IMR-90 (cell line): ENCODE measurements around the gene OR10A3. TPM values are rescaled to one million over a fixed set of nuclear protein-coding genes. Genes with fewer than 3 reads are reported as not detected.

Experiments
- ATAC-seq: fragments of 200-7000 bp; cut with Tn5 transposase; 2 replicates; pipeline ENCODE4 v1.9.1; 2020; ENCODE audit warnings: low read depth, mild to moderate bottlenecking, moderate library complexity
- BruUV-seq: library from RNA; stranded (reverse); fragments of 400-500 nt; replicated peaks from 2 replicates; lab custom pipeline; 2021; lab: Mats Ljungman, UMichigan
- CTCF ChIA-PET: fragments of 300-600 bp; formaldehyde crosslinking; extraction: SDS; loops from one replicate; lab custom pipeline; 2021; ENCODE audit warnings: antibody characterized with exemption; lab: Yijun Ruan, JAX
- POLR2A ChIA-PET: fragments of 300-600 bp; sonication (Branson Sonifier 250); formaldehyde crosslinking; loops from one replicate; lab custom pipeline; 2022; ENCODE audit warnings: antibody characterized with exemption; ENCODE audit not compliant: unreplicated experiment; lab: Charles Lee
- DNase-seq: peaks from one replicate; pipeline ENCODE4 v3.0.0; 2013
- H2AFZ ChIP-seq: replicated peaks from 2 replicates; pipeline ENCODE3; 2013; ENCODE audit warnings: low read length, mild to moderate bottlenecking; ENCODE audit not compliant: poor library complexity
- H2AK5ac ChIP-seq: 2 replicates; pipeline ENCODE4 v1.6.1; 2013; ENCODE audit warnings: low read depth, low read length, inconsistent platforms
- H2AK9ac ChIP-seq: replicated peaks from 2 replicates; pipeline ENCODE3; 2013; ENCODE audit warnings: mild to moderate bottlenecking, low read depth, low read length, moderate library complexity; ENCODE audit not compliant: poor library complexity
- H2BK120ac ChIP-seq: 2 replicates; pipeline ENCODE4 v1.6.1; 2013; ENCODE audit warnings: low read depth, low read length, inconsistent platforms
- H2BK15ac ChIP-seq: 3 replicates; pipeline ENCODE4 v1.6.1; 2013; ENCODE audit warnings: low read depth, low read length, inconsistent platforms
- H2BK20ac ChIP-seq: 2 replicates; pipeline ENCODE4 v1.6.1; 2013; ENCODE audit warnings: low read depth, mild to moderate bottlenecking, inconsistent platforms, low read length, moderate library complexity
- H2BK5ac ChIP-seq: 2 replicates; pipeline ENCODE4 v1.6.1; 2013; ENCODE audit warnings: mild to moderate bottlenecking, low read depth, low read length, inconsistent platforms; ENCODE audit not compliant: poor library complexity, severe bottlenecking
- H3K14ac ChIP-seq: replicated peaks from 2 replicates; pipeline ENCODE4 v1.6.1; 2013; ENCODE audit warnings: low read depth, low read length, inconsistent platforms
- H3K18ac ChIP-seq: 2 replicates; pipeline ENCODE4 v1.6.1; 2013; ENCODE audit warnings: low read depth, low read length, control low read depth
- H3K23ac ChIP-seq: 2 replicates; pipeline ENCODE4 v1.6.1; 2013; ENCODE audit warnings: low read depth, low read length, inconsistent platforms
- H3K27ac ChIP-seq: 2 replicates; pipeline ENCODE4 v1.5.1; 2013; ENCODE audit warnings: mild to moderate bottlenecking, control low read depth, low read length; ENCODE audit not compliant: insufficient read depth
- H3K27me3 ChIP-seq: 2 replicates; pipeline ENCODE4 v1.6.1; 2013; ENCODE audit warnings: low read length; ENCODE audit not compliant: control insufficient read depth, insufficient read depth
- H3K36me3 ChIP-seq: 2 replicates; pipeline ENCODE4 v1.6.1; 2013; ENCODE audit warnings: low read length, mixed read lengths; ENCODE audit not compliant: control insufficient read depth, insufficient read depth
- H3K4ac ChIP-seq: 2 replicates; pipeline ENCODE4 v1.6.1; 2013; ENCODE audit warnings: low read depth, low read length, inconsistent platforms
- H3K4me1 ChIP-seq: 2 replicates; pipeline ENCODE4 v1.6.1; 2013; ENCODE audit warnings: low read length, mixed read lengths; ENCODE audit not compliant: control insufficient read depth, insufficient read depth
- H3K4me2 ChIP-seq: 2 replicates; pipeline ENCODE4 v1.6.1; 2013; ENCODE audit warnings: low read depth, mild to moderate bottlenecking, control low read depth, low read length, moderate library complexity
- H3K4me3 ChIP-seq: 2 replicates; pipeline ENCODE4 v1.5.1; 2013; ENCODE audit warnings: low read depth, mild to moderate bottlenecking, control low read depth, low read length, moderate library complexity; ENCODE audit not compliant: insufficient read depth
- H3K56ac ChIP-seq: 2 replicates; pipeline ENCODE4 v1.6.1; 2013; ENCODE audit warnings: low read length, inconsistent platforms; ENCODE audit not compliant: insufficient read depth; ENCODE audit errors: extremely low read depth
- H3K79me1 ChIP-seq, 2 experiments: 2 replicates each; pipeline ENCODE4 v1.6.1; 2013; ENCODE audit warnings: low read length in 2 of 2, inconsistent platforms in 1 of 2, low read depth in 1 of 2
- H3K9ac ChIP-seq: 2 replicates; pipeline ENCODE4 v1.6.1; 2013; ENCODE audit warnings: low read depth, low read length, control low read depth
- H3K9me1 ChIP-seq: 2 replicates; pipeline ENCODE4 v1.6.1; 2013; ENCODE audit warnings: low read length, inconsistent platforms; ENCODE audit not compliant: insufficient read depth
- H3K9me3 ChIP-seq: 2 replicates; pipeline ENCODE4 v1.6.1; 2013; ENCODE audit warnings: low read length; ENCODE audit not compliant: control insufficient read depth, insufficient read depth
- H4K20me1 ChIP-seq: 2 replicates; pipeline ENCODE4 v1.6.1; 2013; ENCODE audit warnings: low read length, inconsistent platforms; ENCODE audit not compliant: insufficient read depth
- H4K5ac ChIP-seq: 2 replicates; pipeline ENCODE4 v1.6.1; 2013; ENCODE audit warnings: mild to moderate bottlenecking, low read depth, low read length, control low read depth
- H4K8ac ChIP-seq, 2 experiments: 2 replicates each; pipeline ENCODE4 v1.6.1; 2013; ENCODE audit warnings: low read depth in 2 of 2, low read length in 2 of 2, control low read depth in 1 of 2, inconsistent platforms in 1 of 2
- H4K91ac ChIP-seq: 2 replicates; pipeline ENCODE4 v1.6.1; 2013; ENCODE audit warnings: low read depth, low read length, inconsistent platforms; ENCODE audit not compliant: insufficient read depth
- MAFK ChIP-seq: IDR thresholded peaks from 2 replicates; pipeline ENCODE4 v1.6.1; 2012; ENCODE audit warnings: low read depth, low read length, improper control_type of control experiment
- RFX5 ChIP-seq: IDR thresholded peaks from 2 replicates; pipeline ENCODE4 v1.8.0; 2012; ENCODE audit warnings: low read depth, mild to moderate bottlenecking, low read length, moderate library complexity
- WGBS, 2 experiments: methylation state at CpG; one replicate each; pipeline versions ENCODE4 v1.1.5 to v1.1.7; 2013; ENCODE audit warnings: missing lambda C conversion rate in 2 of 2; ENCODE audit not compliant: insufficient read length in 1 of 2; ENCODE audit errors: extremely low coverage in 2 of 2; 5-methylcytosine and 5-hydroxymethylcytosine counted together
- dilution Hi-C: fragments of 300-500 bp; cut with HindIII; formaldehyde crosslinking; loops from one replicate; pipeline ENCODE4 v1.14.3; 2018; ENCODE audit warnings: low sequenced_read_pairs; ENCODE audit not compliant: unreplicated experiment
- in situ Hi-C: fragments of 300-500 bp; cut with MboI; formaldehyde crosslinking; loops from 3 replicates; pipeline ENCODE4 v1.14.3; 2019; ENCODE audit warnings: low sequenced_read_pairs, inconsistent platforms, mixed read lengths
- intact Hi-C: fragments of 100-400 bp; cut with micrococcal nuclease; formaldehyde crosslinking; loops from 2 replicates; pipeline ENCODE4 v1.10.0; 2022
- polyA plus RNA-seq, 3 experiments: library from polyadenylated mRNA; depleted of rRNA; stranded (reverse); fragments of >200 nt; gene quantifications; 2 replicates each; pipeline ENCODE4 v1.2.3, GENCODE V29; 2012; ENCODE audit warnings: low replicate concordance in 1 of 3
- total RNA-seq: library from RNA; depleted of rRNA; stranded (reverse); fragments of >200 nt; gene quantifications from 2 replicates; pipeline ENCODE4 v1.2.3, GENCODE V29; 2012

OR10A3 gene
- total and polyA plus RNA-seq, 2 of the 4 experiments (the other 2 are of a cell fraction): 0.03 TPM; not detected in 1

DNA sequence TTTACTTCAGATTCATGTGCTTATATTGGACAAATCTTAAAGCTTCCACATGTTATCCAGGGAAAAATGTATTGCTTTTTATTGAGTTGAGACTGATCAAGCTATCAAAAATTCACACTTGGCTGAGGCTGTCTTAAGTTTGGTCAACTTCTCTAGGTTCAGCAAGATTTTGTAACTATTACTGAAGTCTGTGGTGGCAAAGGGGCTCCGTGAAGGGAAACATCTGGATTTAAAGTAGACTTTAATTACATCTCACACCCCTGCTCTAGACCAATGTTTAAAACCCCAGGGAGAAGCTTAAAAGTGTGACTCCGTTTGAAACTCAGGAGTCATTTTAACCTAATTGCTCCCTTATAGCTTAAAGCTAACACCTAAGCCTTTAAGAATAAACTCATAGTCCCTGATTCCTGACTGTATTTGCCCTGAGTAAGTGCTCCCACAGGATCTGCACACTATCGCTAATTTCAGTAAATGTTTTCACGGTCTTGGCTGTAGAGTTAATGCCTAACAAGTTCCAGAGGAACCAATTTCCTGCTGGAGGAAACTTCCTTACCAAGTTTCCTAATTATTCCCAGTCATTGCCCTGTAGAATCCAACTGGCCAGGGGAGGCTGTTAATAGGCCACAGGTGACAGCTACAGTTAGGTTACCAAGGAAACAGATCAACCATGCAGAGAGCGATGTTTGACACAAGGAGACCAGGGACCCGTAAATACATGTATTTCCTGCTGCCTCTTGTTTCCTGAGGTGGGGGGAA, 50.9 kb downstream of the OR10A3 start:
- POLR2A ChIA-PET: no interaction called here

More for the DNA sequence above, 50.9 kb downstream of the OR10A3 start:
- H3K9me3 ChIP-seq: no peaks in the 10 kb centered on the region
- H2BK120ac ChIP-seq: peak overlapping the region; percentile 44; the same call in 1 of the 2 replicates
- no peak overlapping the region for H3K4me3 ChIP-seq
- H3K56ac ChIP-seq: no peak overlapping the region
- 0 out of 3 replicates have a peak overlapping the region, but pooled peaks have one; percentile 74 for H2BK15ac ChIP-seq
- H3K9me1 ChIP-seq: no peaks in the 10 kb centered on the region
- H4K8ac ChIP-seq: peak overlapping the region in 1 of 2 experiments; percentile 7; a peak in 2 of 4 replicates
- in situ Hi-C loops (loop anchor here (5.0 to 25.0 kb wide), 3 partner anchors 102 to 328 kb away; no protein-coding TSS in a partner anchor), intact Hi-C loops (loop anchor here (5.0 to 10.0 kb wide), 3 partner anchors 77 to 316 kb away; partner anchors contain the start of gene NLRP10), dilution Hi-C loops (no loop called here)
- peak overlapping the region; percentile 11; the same call in 1 of the 2 replicates for H3K4ac ChIP-seq
- H4K91ac ChIP-seq: no peak overlapping the region; the same call in 1 of the 2 replicates
- TF ChIP-seq MAFK: no peak
- no peak for TF ChIP-seq RFX5
- H3K79me1 ChIP-seq: no peaks in the 10 kb centered on the region
- no peak overlapping the region for H3K14ac ChIP-seq
- no peak for ATAC-seq
- peak overlapping the region; percentile 64 for H2AFZ ChIP-seq
- H2BK5ac ChIP-seq: no peak overlapping the region
- no peak overlapping the region for H3K23ac ChIP-seq
- no CpG with 5 or more reads among the region's 6 CpGs for WGBS, 2 experiments
- H2BK20ac ChIP-seq: peak overlapping the region; percentile 31; the same call in 1 of the 2 replicates
- H4K20me1 ChIP-seq: no peaks in the 10 kb centered on the region
- peaks cover 9% of the 10 kb centered on the region for H3K4me1 ChIP-seq
- H4K5ac ChIP-seq: peak overlapping the region; percentile 84
- no peak overlapping the region for H2AK5ac ChIP-seq
- CTCF ChIA-PET: interaction anchor here (0.6 to 4.7 kb wide), 4 partner anchors 15 to 116 kb away, joined by 3 to 51 read pairs (median 11); partner anchors contain the start of gene EIF3F
- no TSS peak for BruUV-seq
- H3K27ac ChIP-seq: no peak overlapping the region
- DNase-seq: no peak
- no peak overlapping the region; the same call in 1 of the 2 replicates for H3K9ac ChIP-seq
- H3K4me2 ChIP-seq: peak overlapping the region; percentile 89; the same call in 1 of the 2 replicates
- no peaks in the 10 kb centered on the region for H3K27me3 ChIP-seq
- H2AK9ac ChIP-seq: no peak overlapping the region
- no peaks in the 10 kb centered on the region for H3K36me3 ChIP-seq
- H3K18ac ChIP-seq: peak overlapping the region; percentile 24; the same call in 1 of the 2 replicates
